Activated CD4-positive, alpha-beta T cell treated with anti-CD3 and anti-CD28 coated beads for 36 hours (primary cell): ENCODE measurements around the gene STRADA. TPM values are rescaled to one million over a fixed set of nuclear protein-coding genes. Genes with fewer than 3 reads are reported as not detected.

Experiments used
- ATAC-seq: fragments of 200-7000 bp; cut with Tn5 transposase; one replicate; pipeline ENCODE4 v1.10.0; 2021; ENCODE audit warnings: mild to moderate bottlenecking, moderate library complexity
- CTCF ChIA-PET: fragments of 350-600 bp; sonication (Branson Sonifier 250); formaldehyde crosslinking; loops from one replicate; lab custom pipeline; 2021; ENCODE audit warnings: antibody characterized with exemption; lab: Charles Lee
- POLR2A ChIA-PET: fragments of 350-600 bp; sonication (Branson Sonifier 250); formaldehyde crosslinking; loops from one replicate; lab custom pipeline; 2021; ENCODE audit warnings: antibody characterized with exemption, inconsistent platforms; lab: Charles Lee
- DNase-seq: peaks from one replicate; pipeline ENCODE4 v3.0.0-alpha.2; 2020
- H3K27ac Mint-ChIP-seq: one replicate; pipeline ENCODE4 v1.8.0; 2021; ENCODE audit warnings: mixed read lengths
- H3K27me3 Mint-ChIP-seq: one replicate; pipeline ENCODE4 v1.8.0; 2021; ENCODE audit warnings: mixed read lengths
- H3K36me3 Mint-ChIP-seq: one replicate; pipeline ENCODE4 v1.8.0; 2021; ENCODE audit warnings: low read depth, mixed read lengths
- H3K4me1 Mint-ChIP-seq: one replicate; pipeline ENCODE4 v1.8.0; 2021; ENCODE audit warnings: mixed read lengths
- H3K4me3 Mint-ChIP-seq: one replicate; pipeline ENCODE4 v1.8.0; 2021; ENCODE audit warnings: mild to moderate bottlenecking, moderate library complexity, mixed read lengths
- H3K9me3 Mint-ChIP-seq: one replicate; pipeline ENCODE4 v1.8.0; 2021; ENCODE audit warnings: low read depth, mixed read lengths
- intact Hi-C, 2 experiments: fragments of 100-400 bp; cut with DNase I in 1 of 2; cut with micrococcal nuclease in 1 of 2; formaldehyde crosslinking; loops; one replicate each; pipeline versions ENCODE4 v1.14.2 to v1.15.1; 2022 to 2024; cut with DNase I, micrococcal nuclease
- total RNA-seq, 2 experiments: library from RNA; stranded (reverse); gene quantifications; one replicate each; pipeline ENCODE4 v1.2.3, GENCODE V29; 2021

The STRADA gene
- total RNA-seq, 2 experiments from 2014 or later = 51.0 to 53.6 TPM

GRCh38 chr17:63701868-63702720 is 39.5 kb downstream of the STRADA start:
- Mint-ChIP-seq H3K36me3 (peaks cover 36% of the 10 kb centered on the region), H3K4me1 (peaks cover 64% of the 10 kb centered on the region), H3K27me3 (no peaks in the 10 kb centered on the region), H3K9me3 (no peaks in the 10 kb centered on the region), H3K27ac (peak overlapping the region; percentile 94), H3K4me3 (peak overlapping the region; percentile 82)
- peak; percentile 43 for ATAC-seq
- intact Hi-C loops = loop anchor here (1.0 to 5.0 kb wide), 5 partner anchors 39 to 805 kb away; partner anchors contain the start of genes FTSJ3 (in 2 of the 2), PSMC5 (in 2 of the 2), STRADA (in 2 of the 2) and CEP95 (in 1 of the 2)
- ChIA-PET POLR2A (interaction anchor here (0.6 to 0.9 kb wide), 3 partner anchors 15 to 80 kb away, joined by 3 to 6 read pairs (median 3); partner anchors contain the start of genes CCDC47, DDX42 and MAP3K3), CTCF (interaction anchor here (0.6 to 2.3 kb wide), 5 partner anchors 8 to 295 kb away, joined by 3 to 9 read pairs (median 5); no protein-coding TSS in a partner anchor)
- DNase-seq = peak; percentile 88

GRCh38 chr17:63701456-63701820 is 40.2 kb downstream of the STRADA start:
- no peak for ATAC-seq

GRCh38 chr17:63700528-63701455 is 40.8 kb downstream of the STRADA start:
- CTCF ChIA-PET = interaction anchor here (0.7 to 2.3 kb wide), 4 partner anchors 9 to 133 kb away, joined by 3 to 9 read pairs (median 5); no protein-coding TSS in a partner anchor
- intact Hi-C loops = loop anchor here (1.0 to 5.0 kb wide), 5 partner anchors 73 to 445 kb away; partner anchors contain the start of genes FTSJ3 (in 2 of the 2), PSMC5 (in 2 of the 2), CCDC47 (in 1 of the 2) and MAP3K3 (in 1 of the 2)

More at GRCh38 chr17:63701456-63701820, 40.2 kb downstream of the STRADA start:
- no peak for DNase-seq
- Mint-ChIP-seq H3K4me3 (peak overlapping the region; percentile 82), H3K4me1 (peaks cover 64% of the 10 kb centered on the region), H3K27me3 (no peaks in the 10 kb centered on the region), H3K9me3 (no peaks in the 10 kb centered on the region), H3K27ac (peak overlapping the region; percentile 94), H3K36me3 (peaks cover 42% of the 10 kb centered on the region)
- ChIA-PET POLR2A (interaction anchor here (0.6 to 1.0 kb wide), 6 partner anchors 9 to 79 kb away, joined by 3 to 13 read pairs (median 4); partner anchors contain the start of genes CCDC47, DDX42 and MAP3K3), CTCF (interaction anchor here (1.1 to 2.3 kb wide), 3 partner anchors 9 to 132 kb away, joined by 3 to 9 read pairs (median 6); no protein-coding TSS in a partner anchor)
- intact Hi-C loops = loop anchor here (1.0 to 5.0 kb wide), 2 partner anchors 126 kb away; partner anchors contain the start of genes FTSJ3 (in 2 of the 2) and PSMC5 (in 2 of the 2)

GRCh38 chr17:63699638-63700527 is 41.7 kb downstream of the STRADA start, which contains the start of gene LIMD2:
Gene LIMD2, minus strand, starts transcription at chr17:63700125. Its CDS starts 827 bp downstream, at chr17:63699298.
- H3K27me3 Mint-ChIP-seq = no peaks in the 10 kb centered on the region
- ChIA-PET CTCF (interaction anchor here (2.3 kb wide), 1 partner anchor 10 kb away, joined by 9 read pairs; no protein-coding TSS in a partner anchor), POLR2A (interaction anchor here (0.7 kb wide), 1 partner anchor 142 kb away, joined by 3 read pairs; no protein-coding TSS in a partner anchor)
- peaks cover 46% of the 10 kb centered on the region for H3K36me3 Mint-ChIP-seq
- peak; percentile 88 for DNase-seq
- peak within 1 kb of the TSS; percentile 82 for H3K4me3 Mint-ChIP-seq
- peaks cover 65% of the 10 kb centered on the region for H3K4me1 Mint-ChIP-seq
- intact Hi-C loops = loop anchor here (1.0 to 10.0 kb wide), 10 partner anchors 73 to 445 kb away; partner anchors contain the start of genes CCDC47 (in 1 of the 2), CYB561 (in 1 of the 2), DCAF7 (in 1 of the 2) and FTSJ3 (in 1 of the 2)
- H3K27ac Mint-ChIP-seq = peak within 1 kb of the TSS; percentile 94
- H3K9me3 Mint-ChIP-seq = no peaks in the 10 kb centered on the region
- peak; percentile 4 for ATAC-seq

More at GRCh38 chr17:63700528-63701455, 40.8 kb downstream of the STRADA start:
- peak; percentile 4 for ATAC-seq
- no peaks in the 10 kb centered on the region for H3K9me3 Mint-ChIP-seq
- H3K27ac Mint-ChIP-seq = peak overlapping the region; percentile 94
- H3K27me3 Mint-ChIP-seq = no peaks in the 10 kb centered on the region
- peaks cover 64% of the 10 kb centered on the region for H3K4me1 Mint-ChIP-seq
- H3K36me3 Mint-ChIP-seq = peaks cover 46% of the 10 kb centered on the region
- POLR2A ChIA-PET = interaction anchor here (0.6 to 1.0 kb wide), 7 partner anchors 9 to 141 kb away, joined by 3 to 13 read pairs (median 3); partner anchors contain the start of genes CCDC47, DDX42 and MAP3K3
- peak; percentile 69 for DNase-seq
- peak overlapping the region; percentile 82 for H3K4me3 Mint-ChIP-seq

GRCh38 chr17:63698886-63699637 is 42.5 kb downstream of the STRADA start:
- peak; percentile 88 for DNase-seq
- Mint-ChIP-seq H3K9me3 (no peaks in the 10 kb centered on the region), H3K27ac (peak overlapping the region; percentile 86), H3K36me3 (peaks cover 46% of the 10 kb centered on the region), H3K4me1 (peaks cover 70% of the 10 kb centered on the region), H3K4me3 (peak overlapping the region; percentile 79), H3K27me3 (no peaks in the 10 kb centered on the region)
- peak; percentile 8 for ATAC-seq
- intact Hi-C loops = loop anchor here (1.0 to 10.0 kb wide), 7 partner anchors 42 to 274 kb away; partner anchors contain the start of genes CYB561 (in 1 of the 2), DCAF7 (in 1 of the 2), SMARCD2 (in 1 of the 2) and STRADA (in 1 of the 2)
- POLR2A ChIA-PET = interaction anchor here (0.6 to 1.5 kb wide), 5 partner anchors 11 to 159 kb away, joined by 3 to 8 read pairs (median 6); partner anchors contain the start of genes CCDC47, DDX42 and MAP3K3
- CTCF ChIA-PET = interaction anchor here (0.6 to 3.4 kb wide), 12 partner anchors 8 to 274 kb away, joined by 3 to 23 read pairs (median 4); partner anchors contain the start of genes CCDC47, MAP3K3 and PSMC5

GRCh38 chr17:63698381-63698885 is 43.2 kb downstream of the STRADA start:
- Mint-ChIP-seq H3K27ac (peak overlapping the region; percentile 88), H3K36me3 (peaks cover 43% of the 10 kb centered on the region), H3K27me3 (no peaks in the 10 kb centered on the region), H3K4me1 (peaks cover 68% of the 10 kb centered on the region), H3K4me3 (peak overlapping the region; percentile 79), H3K9me3 (no peaks in the 10 kb centered on the region)
- ATAC-seq (no peak), DNase-seq (peak; percentile 73)
- intact Hi-C loops = loop anchor here (1.0 to 10.0 kb wide), 5 partner anchors 43 to 274 kb away; partner anchors contain the start of genes CYB561 (in 1 of the 2), SMARCD2 (in 1 of the 2) and STRADA (in 1 of the 2)
- ChIA-PET CTCF (interaction anchor here (0.6 to 3.4 kb wide), 15 partner anchors 9 to 273 kb away, joined by 3 to 23 read pairs (median 4); partner anchors contain the start of genes CCDC47, MAP3K3 and PSMC5), POLR2A (interaction anchor here (0.6 to 1.5 kb wide), 6 partner anchors 12 to 160 kb away, joined by 3 to 8 read pairs (median 5); partner anchors contain the start of genes CCDC47, DDX42 and MAP3K3)

GRCh38 chr17:63697341-63698286 is 44.0 kb downstream of the STRADA start:
- CTCF ChIA-PET = interaction anchor here (0.6 to 3.4 kb wide), 20 partner anchors 10 to 272 kb away, joined by 3 to 23 read pairs (median 4); partner anchors contain the start of genes MAP3K3 and PSMC5
- H3K9me3 Mint-ChIP-seq = no peaks in the 10 kb centered on the region

More at GRCh38 chr17:63697341-63698286, 44.0 kb downstream of the STRADA start:
- peaks cover 35% of the 10 kb centered on the region for H3K36me3 Mint-ChIP-seq
- peak; percentile 42 for ATAC-seq
- DNase-seq = peak; percentile 90
- POLR2A ChIA-PET = interaction anchor here (0.6 to 1.5 kb wide), 5 partner anchors 45 to 106 kb away, joined by 3 to 6 read pairs (median 5); partner anchors contain the start of genes CCDC47, DDX42 and MAP3K3
- H3K27ac Mint-ChIP-seq = peak overlapping the region; percentile 88
- H3K4me3 Mint-ChIP-seq = peak overlapping the region; percentile 79
- no peaks in the 10 kb centered on the region for H3K27me3 Mint-ChIP-seq
- intact Hi-C loops = loop anchor here (1.0 to 10.0 kb wide), 8 partner anchors 13 to 273 kb away; partner anchors contain the start of genes CCDC47 (in 1 of the 2), CYB561 (in 1 of the 2), MAP3K3 (in 1 of the 2) and SMARCD2 (in 1 of the 2)
- peaks cover 64% of the 10 kb centered on the region for H3K4me1 Mint-ChIP-seq
